HEK293T (cell line): ENCODE results near the gene PLPPR5.

Experiments used
- CTCF ChIA-PET: fragments of 350-600 bp; formaldehyde crosslinking; extraction: SDS; loops from one replicate; lab custom pipeline; 2021; ENCODE audit warnings: antibody characterized with exemption, inconsistent platforms; lab: Yijun Ruan, JAX
- POLR2A ChIA-PET: fragments of 350-600 bp; formaldehyde crosslinking; extraction: SDS; loops from one replicate; lab custom pipeline; 2020; ENCODE audit warnings: antibody characterized with exemption, inconsistent platforms; lab: Yijun Ruan, JAX
- DNase-seq: peaks from one replicate; pipeline ENCODE4 v3.0.0; 2012; ENCODE audit warnings: mixed read lengths; ENCODE audit errors: extremely low spot score
- ARNT ChIP-seq: fragments of 450-650 bp; IDR thresholded peaks from 2 replicates; pipeline ENCODE4 v1.6.1; 2017; ENCODE audit warnings: mild to moderate bottlenecking
- BHLHE40 ChIP-seq: fragments of 450-650 bp; IDR thresholded peaks from 2 replicates; pipeline ENCODE4 v1.6.1; 2016; ENCODE audit warnings: mild to moderate bottlenecking, moderate library complexity, borderline replicate concordance
- CTBP1 ChIP-seq: fragments of 450-650 bp; IDR thresholded peaks from 2 replicates; pipeline ENCODE4 v1.6.1; 2016; ENCODE audit warnings: borderline replicate concordance
- ELF4 ChIP-seq: fragments of 450-650 bp; IDR thresholded peaks from 2 replicates; pipeline ENCODE4 v1.6.1; 2017; ENCODE audit warnings: antibody characterized with exemption
- FOXA1 ChIP-seq: fragments of 450-650 bp; IDR thresholded peaks from 2 replicates; pipeline ENCODE4 v1.6.1; 2016; ENCODE audit warnings: mild to moderate bottlenecking
- FOXK2 ChIP-seq: fragments of 450-650 bp; IDR thresholded peaks from 2 replicates; pipeline ENCODE4 v1.6.1; 2016; ENCODE audit warnings: mild to moderate bottlenecking
- FOXM1 ChIP-seq: fragments of 450-650 bp; IDR thresholded peaks from 2 replicates; pipeline ENCODE4 v1.6.1; 2017; ENCODE audit warnings: mild to moderate bottlenecking, borderline replicate concordance
- HDGF ChIP-seq: fragments of 450-650 bp; IDR thresholded peaks from 2 replicates; pipeline ENCODE4 v1.6.1; 2017; ENCODE audit warnings: antibody characterized with exemption, borderline replicate concordance
- L3MBTL2 ChIP-seq: fragments of 450-650 bp; conservative IDR thresholded peaks from 2 replicates; pipeline ENCODE4 v1.6.1; 2016; ENCODE audit warnings: mild to moderate bottlenecking
- LEF1 ChIP-seq: fragments of 450-650 bp; IDR thresholded peaks from 2 replicates; pipeline ENCODE4 v1.6.1; 2017; ENCODE audit warnings: mild to moderate bottlenecking, borderline replicate concordance
- NFRKB ChIP-seq: fragments of 450-650 bp; IDR thresholded peaks from 2 replicates; pipeline ENCODE4 v1.6.1; 2016; ENCODE audit warnings: mild to moderate bottlenecking, moderate library complexity
- SP1 ChIP-seq: fragments of 450-650 bp; IDR thresholded peaks from 2 replicates; pipeline ENCODE4 v1.6.1; 2017
- SUZ12 ChIP-seq: fragments of 450-650 bp; IDR thresholded peaks from 2 replicates; pipeline ENCODE4 v1.6.1; 2016; ENCODE audit warnings: mild to moderate bottlenecking
- TARDBP ChIP-seq: fragments of 450-650 bp; IDR thresholded peaks from 2 replicates; pipeline ENCODE4 v1.6.1; 2016
- ZNF384 ChIP-seq: fragments of 450-650 bp; IDR thresholded peaks from 2 replicates; pipeline ENCODE4 v1.6.1; 2016
- TF ChIP-seq, protein P1 (sequence below): fragments of 450-650 bp; IDR thresholded peaks from 2 replicates; pipeline ENCODE4 v1.6.1; 2016

Gene PLPPR5

DNA sequence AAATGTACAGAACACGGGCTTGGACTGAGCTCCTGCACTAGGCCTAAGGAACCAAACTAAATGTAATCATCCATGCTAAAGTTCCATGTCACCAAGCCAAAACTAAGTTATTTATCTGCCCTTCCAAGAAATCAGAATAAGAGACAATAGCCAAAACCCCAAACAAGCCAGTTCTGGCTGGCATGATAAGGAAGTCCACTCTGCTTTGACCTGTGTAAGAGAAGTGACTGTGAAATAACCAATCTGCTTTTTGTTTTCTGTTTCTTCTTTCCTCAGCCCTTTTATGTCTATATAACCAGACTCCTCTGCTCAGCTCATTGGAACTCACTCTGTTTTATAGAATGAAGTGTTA, 15.1 kb downstream of the PLPPR5 start:
- CTCF ChIA-PET, result no interaction called here
- POLR2A ChIA-PET, result no interaction called here
- TF ChIP-seq FOXK2, result no peak
- no peak for TF ChIP-seq FOXA1
- DNase-seq, result no peak

DNA sequence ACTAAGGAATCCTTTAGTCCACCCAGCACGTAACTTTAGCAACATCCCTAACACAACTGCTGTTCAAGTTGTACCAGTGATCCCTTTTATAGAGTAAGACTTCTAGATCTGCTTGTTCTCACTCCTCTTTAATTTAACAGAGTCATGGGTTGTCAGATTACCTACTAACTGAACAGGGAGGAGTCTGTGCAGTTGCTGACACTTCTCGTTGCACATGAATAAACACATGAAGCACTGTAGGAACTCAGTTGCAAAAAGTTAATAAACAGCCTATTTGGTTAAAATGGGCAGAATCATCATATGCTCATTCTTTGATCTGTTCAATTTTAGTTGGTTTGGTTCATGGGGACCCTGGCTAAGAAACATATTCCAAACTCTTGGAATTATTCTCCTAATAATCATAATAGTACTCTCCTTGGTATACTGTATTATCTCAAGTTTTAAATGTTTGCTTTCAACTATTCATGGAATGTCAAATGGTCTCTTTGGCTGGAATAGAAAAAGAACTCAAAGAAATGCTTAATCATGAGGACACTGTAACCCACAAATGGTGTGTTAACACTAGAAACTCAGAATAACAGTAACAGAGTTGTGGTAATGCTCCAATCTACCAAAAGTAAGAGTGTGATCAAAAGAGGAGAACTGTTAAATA, 15.6 kb downstream of the PLPPR5 start:
- CTCF ChIA-PET, result no interaction called here
- POLR2A ChIA-PET, result no interaction called here
- DNase-seq, result no peak

DNA sequence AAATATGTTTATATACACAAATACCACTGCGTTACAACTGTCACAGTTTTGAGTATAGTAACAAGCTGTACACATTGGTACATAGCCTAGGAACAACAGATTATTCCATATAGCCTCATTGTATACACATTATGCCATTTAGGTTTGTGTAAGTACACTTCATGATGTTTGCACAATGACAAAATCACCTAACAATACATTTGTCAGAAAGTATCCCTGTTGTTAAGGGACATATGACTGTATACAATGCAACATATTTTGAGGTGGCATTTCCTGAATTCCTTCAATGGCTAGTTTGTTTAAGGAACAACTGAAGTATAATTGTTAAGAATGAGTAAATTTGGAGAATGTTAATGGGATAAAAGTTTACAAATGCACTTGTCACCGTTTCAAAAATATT, 19.0 kb downstream of the PLPPR5 start:
- POLR2A ChIA-PET, result no interaction called here
- DNase-seq, result no peak
- no peak for TF ChIP-seq SUZ12
- no peak for TF ChIP-seq ZNF384
- no peak for TF ChIP-seq L3MBTL2
- TF ChIP-seq, protein P1, sequence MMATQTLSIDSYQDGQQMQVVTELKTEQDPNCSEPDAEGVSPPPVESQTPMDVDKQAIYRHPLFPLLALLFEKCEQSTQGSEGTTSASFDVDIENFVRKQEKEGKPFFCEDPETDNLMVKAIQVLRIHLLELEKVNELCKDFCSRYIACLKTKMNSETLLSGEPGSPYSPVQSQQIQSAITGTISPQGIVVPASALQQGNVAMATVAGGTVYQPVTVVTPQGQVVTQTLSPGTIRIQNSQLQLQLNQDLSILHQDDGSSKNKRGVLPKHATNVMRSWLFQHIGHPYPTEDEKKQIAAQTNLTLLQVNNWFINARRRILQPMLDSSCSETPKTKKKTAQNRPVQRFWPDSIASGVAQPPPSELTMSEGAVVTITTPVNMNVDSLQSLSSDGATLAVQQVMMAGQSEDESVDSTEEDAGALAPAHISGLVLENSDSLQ, result no peak
- no peak for TF ChIP-seq TARDBP
- TF ChIP-seq SP1, result no peak
- no peak for TF ChIP-seq FOXK2
- no peak for TF ChIP-seq FOXM1
- CTCF ChIA-PET, result no interaction called here

More for the DNA sequence above, 15.6 kb downstream of the PLPPR5 start:
- TF ChIP-seq SUZ12 (no peak), CTBP1 (no peak), SP1 (no peak), ZNF384 (no peak), NFRKB (no peak), FOXK2 (no peak), ELF4 (no peak), HDGF (no peak), LEF1 (no peak), TARDBP (no peak), FOXM1 (no peak), ARNT (no peak), FOXA1 (no peak), BHLHE40 (no peak)
- TF ChIP-seq, protein P1, result no peak

DNA sequence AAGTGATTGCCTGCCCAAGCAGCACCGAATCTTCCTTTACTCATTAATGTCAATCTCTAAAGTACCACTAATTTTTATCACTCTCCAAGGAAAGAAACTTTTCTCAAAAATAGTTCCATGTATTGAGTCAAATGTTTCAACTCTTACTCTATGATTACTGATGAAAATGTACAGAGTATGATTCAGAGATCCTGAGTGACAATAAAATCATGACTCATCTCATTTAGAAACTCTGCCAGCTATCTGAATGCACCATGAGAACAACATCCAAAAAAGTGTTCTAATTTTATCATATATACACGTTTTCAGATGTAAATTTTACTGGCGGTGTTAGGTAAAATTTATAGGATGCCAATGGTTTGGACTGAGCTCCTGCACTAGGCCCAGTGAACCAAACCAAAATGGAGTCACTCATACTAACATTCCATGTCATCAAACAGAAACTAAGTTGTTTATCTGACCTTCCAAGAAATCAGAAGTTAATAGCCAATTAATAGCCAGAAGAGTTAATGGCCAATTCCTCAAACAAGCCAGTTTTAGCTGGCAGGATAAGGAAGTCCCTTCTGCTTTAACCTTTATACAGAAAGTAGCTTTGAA, 22.6 kb downstream of the PLPPR5 start:
- ChIA-PET CTCF (no interaction called here), POLR2A (no interaction called here)
- TF ChIP-seq FOXK2 (no peak), CTBP1 (no peak), BHLHE40 (no peak), FOXM1 (no peak), FOXA1 (no peak), TARDBP (no peak), SUZ12 (no peak), ELF4 (no peak), ZNF384 (no peak), NFRKB (no peak)
- TF ChIP-seq, protein P1, result no peak
- no peak for DNase-seq

DNA sequence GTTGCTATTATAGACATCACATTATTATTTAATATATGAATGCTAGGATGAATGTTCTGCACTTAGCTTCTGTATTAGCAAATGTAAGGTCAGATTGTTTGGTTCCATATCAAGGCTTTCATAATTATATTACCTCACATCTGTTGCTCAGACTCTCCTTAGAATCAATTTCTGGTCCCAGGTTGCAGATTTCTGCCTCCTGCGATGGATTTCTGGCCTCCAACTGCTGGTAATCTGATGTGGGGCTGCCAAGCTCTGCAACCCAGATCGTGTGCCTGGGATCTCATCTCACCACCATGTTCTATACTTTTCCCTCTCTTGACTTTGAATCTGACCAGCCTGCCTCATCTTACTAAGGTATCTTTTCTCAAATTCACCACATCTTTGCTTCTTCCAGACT, 25.2 kb downstream of the PLPPR5 start:
- DNase-seq, result no peak
- TF ChIP-seq FOXK2, result no peak
- TF ChIP-seq FOXA1, result no peak
- TF ChIP-seq L3MBTL2, result no peak
- no peak for TF ChIP-seq ELF4
- TF ChIP-seq LEF1, result no peak
- no peak for TF ChIP-seq BHLHE40
- no peak for TF ChIP-seq ZNF384
- no peak for TF ChIP-seq TARDBP
- TF ChIP-seq, protein P1, result no peak
- no peak for TF ChIP-seq CTBP1
- no peak for TF ChIP-seq NFRKB
- TF ChIP-seq SUZ12, result no peak
- TF ChIP-seq ARNT, result no peak
- TF ChIP-seq SP1, result no peak
- no peak for TF ChIP-seq FOXM1
- ChIA-PET CTCF (interaction anchor here (1.0 kb wide), 2 partner anchors 11 to 501 kb away, joined by 3 read pairs; no protein-coding TSS in a partner anchor), POLR2A (no interaction called here)

DNA sequence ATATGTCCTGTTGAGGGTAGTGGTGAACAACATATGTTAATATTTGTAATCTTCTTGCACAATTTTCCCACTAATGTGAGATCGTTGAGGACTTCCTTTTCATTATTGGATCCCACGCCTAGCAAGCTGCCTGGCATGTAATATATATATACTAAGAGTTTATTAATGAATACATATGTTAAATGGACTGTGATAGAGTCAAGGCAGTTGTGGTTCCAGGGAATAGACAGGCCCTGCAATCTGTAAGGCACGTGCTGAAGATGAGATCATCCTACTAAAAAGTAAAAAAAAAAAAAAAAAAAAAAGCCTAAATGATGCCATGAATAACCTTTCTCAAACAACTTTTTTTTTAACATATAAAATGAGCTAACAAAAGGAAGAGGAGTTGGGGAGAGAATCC, 28.9 kb downstream of the PLPPR5 start:
- ChIA-PET CTCF (interaction anchor here (0.6 kb wide), 1 partner anchor 167 kb away, joined by 4 read pairs; no protein-coding TSS in a partner anchor), POLR2A (no interaction called here)
- TF ChIP-seq CTBP1 (no peak), BHLHE40 (no peak), L3MBTL2 (no peak), FOXM1 (no peak), ZNF384 (no peak), ELF4 (no peak), SP1 (no peak), TARDBP (no peak), ARNT (no peak), LEF1 (no peak)
- TF ChIP-seq, protein P1, result no peak
- no peak for DNase-seq
